Body of pancreas (tissue), 4 donors: Measurements from ENCODE around the gene HOXD4. TPM values are rescaled to one million over a fixed set of nuclear protein-coding genes. Genes with fewer than 3 reads are reported as not detected.

Experiments used
- ATAC-seq: fragments of 150-250 bp; one replicate; pipeline ENCODE4 v1.9.1; 2016
- DNase-seq, 4 donors: peaks; one replicate each; pipeline ENCODE4 v3.0.0-alpha.2; 2019
- H3K27ac ChIP-seq, 4 donors: fragments of 200-600 bp; sonication (generic); 1 replicate in 3 of 4; 2 replicates in 1 of 4; pipeline versions ENCODE4 v1.5.1 to v1.6.1; 2016 to 2019; ENCODE audit warnings: mild to moderate bottlenecking in 1 of 4, mixed read lengths in 1 of 4, moderate library complexity in 1 of 4
- H3K27me3 ChIP-seq, 2 donors: fragments of 200-600 bp; sonication (generic); one replicate each; pipeline ENCODE4 v1.6.0; 2016; ENCODE audit warnings: mild to moderate bottlenecking in 1 of 2
- H3K36me3 ChIP-seq, 2 donors: fragments of 200-600 bp; sonication (generic); replicated peaks in 1 of 2; 2 replicates each; pipeline ENCODE4 v1.5.1; 2016; ENCODE audit warnings: low read depth in 2 of 2; ENCODE audit not compliant: insufficient read depth in 1 of 2
- H3K4me1 ChIP-seq: fragments of 200-600 bp; sonication (generic); one replicate; pipeline ENCODE4 v1.6.0; 2016
- H3K4me3 ChIP-seq, 2 donors: fragments of 200-600 bp; sonication (generic); 1 replicate in 1 of 2; 2 replicates in 1 of 2; pipeline ENCODE4 v1.5.1; 2016 to 2019
- H3K9me3 ChIP-seq, 3 donors: fragments of 200-600 bp; sonication (generic); 1 replicate in 2 of 3; 2 replicates in 1 of 3; pipeline ENCODE4 v1.5.1; 2016
- POLR2A ChIP-seq, 3 donors: fragments of 450-650 bp; IDR thresholded peaks; one replicate each; pipeline ENCODE4 v1.6.1; 2016; ENCODE audit warnings: antibody characterized with exemption in 3 of 3, mild to moderate bottlenecking in 2 of 3
- WGBS, 2 donors: methylation state at CpG; one replicate each; pipeline ENCODE4 v1.1.5; 2017; 5-methylcytosine and 5-hydroxymethylcytosine counted together
- intact Hi-C: fragments of 100-400 bp; cut with DNase I; formaldehyde crosslinking; loops from one replicate; pipeline ENCODE4 v1.15.1; 2023
- total RNA-seq, 2 donors: library from RNA; depleted of rRNA; stranded (reverse); fragments of >200 nt; gene quantifications; one replicate each; pipeline ENCODE4 v1.1.0, GENCODE V29; 2016
- TF ChIP-seq, protein P1 (sequence below), 7 experiments: fragments of 450-650 bp in 4 of 7; fragments of 200-600 bp in 3 of 7; sonication (generic) in 3 of 7; IDR thresholded peaks; one replicate each; pipeline ENCODE4 v1.5.1; 2016 to 2019; ENCODE audit warnings: antibody characterized with exemption in 7 of 7

HOXD4 gene
- total RNA-seq, 2 donors from 2014 or later = 0.78 TPM; not detected in 1

DNA sequence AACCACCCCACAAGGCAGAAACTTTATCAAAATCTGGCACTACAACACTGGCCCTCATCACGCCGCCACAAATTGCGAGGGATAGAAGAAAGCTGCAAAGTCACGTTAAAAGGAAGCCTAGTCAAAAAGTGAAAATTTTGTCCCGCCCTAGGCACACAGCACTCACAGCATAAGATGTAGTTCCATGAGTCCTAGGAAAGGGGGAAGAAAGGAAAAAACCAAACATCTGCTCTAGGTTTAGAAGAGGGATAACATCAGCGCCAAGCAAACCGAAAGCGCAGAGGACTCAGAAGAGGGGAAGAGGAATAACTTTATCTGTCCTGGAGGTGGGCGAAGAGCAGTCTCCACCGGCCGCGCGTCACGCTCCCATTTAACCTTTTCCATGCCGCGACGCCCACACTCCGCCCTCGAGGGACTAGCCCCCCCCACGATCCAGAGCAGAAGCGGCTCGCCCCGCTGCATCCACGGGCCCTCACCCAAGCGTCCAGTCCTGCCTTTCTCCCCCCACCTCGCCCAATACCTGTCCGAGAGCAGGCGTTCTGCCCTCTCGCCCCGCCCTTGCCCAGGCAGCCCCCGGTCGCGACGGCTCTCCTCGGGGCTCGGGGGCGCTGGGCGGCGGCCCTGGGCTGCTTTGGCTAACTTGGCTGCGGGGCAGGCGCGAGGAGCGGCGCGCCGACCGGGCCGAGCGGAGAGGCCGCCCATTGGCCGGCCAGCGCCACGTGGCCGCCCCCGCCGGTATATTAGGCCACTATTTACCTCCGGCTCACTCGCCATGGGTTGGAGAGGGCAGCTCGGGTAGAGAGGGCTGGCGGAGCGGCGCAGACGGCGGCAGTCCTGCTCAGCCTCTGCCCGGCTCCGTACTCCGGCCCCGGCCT lies 36.8 kb downstream of the HOXD4 start, which contains the start of gene HOXD1:
Gene HOXD1 (plus strand): TSS at position 770 of the 875 bp plus-strand sequence. CDS start 134 bp downstream, outside the sequence.
- peak in 3 of 4 donors; percentile 31 to 57 (median 41) for DNase-seq
- no peaks in the 10 kb centered on the region for H3K9me3 ChIP-seq
- peak in 1 of 3 donors; percentile 21 for TF ChIP-seq POLR2A (IDR thresholded peaks at IDR 0.05)
- TF ChIP-seq, protein P1, sequence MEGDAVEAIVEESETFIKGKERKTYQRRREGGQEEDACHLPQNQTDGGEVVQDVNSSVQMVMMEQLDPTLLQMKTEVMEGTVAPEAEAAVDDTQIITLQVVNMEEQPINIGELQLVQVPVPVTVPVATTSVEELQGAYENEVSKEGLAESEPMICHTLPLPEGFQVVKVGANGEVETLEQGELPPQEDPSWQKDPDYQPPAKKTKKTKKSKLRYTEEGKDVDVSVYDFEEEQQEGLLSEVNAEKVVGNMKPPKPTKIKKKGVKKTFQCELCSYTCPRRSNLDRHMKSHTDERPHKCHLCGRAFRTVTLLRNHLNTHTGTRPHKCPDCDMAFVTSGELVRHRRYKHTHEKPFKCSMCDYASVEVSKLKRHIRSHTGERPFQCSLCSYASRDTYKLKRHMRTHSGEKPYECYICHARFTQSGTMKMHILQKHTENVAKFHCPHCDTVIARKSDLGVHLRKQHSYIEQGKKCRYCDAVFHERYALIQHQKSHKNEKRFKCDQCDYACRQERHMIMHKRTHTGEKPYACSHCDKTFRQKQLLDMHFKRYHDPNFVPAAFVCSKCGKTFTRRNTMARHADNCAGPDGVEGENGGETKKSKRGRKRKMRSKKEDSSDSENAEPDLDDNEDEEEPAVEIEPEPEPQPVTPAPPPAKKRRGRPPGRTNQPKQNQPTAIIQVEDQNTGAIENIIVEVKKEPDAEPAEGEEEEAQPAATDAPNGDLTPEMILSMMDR (IDR thresholded peaks at IDR 0.05) = no peak
- peak; percentile 76 for ATAC-seq
- intact Hi-C loops = no loop called here
- peak within 1 kb of the TSS; percentile 12 to 28 for H3K4me3 ChIP-seq
- peaks cover 2 to 34% of the 10 kb centered on the region in 2 donors for H3K27me3 ChIP-seq
- no peak within 1 kb of the TSS for H3K27ac ChIP-seq
- WGBS, 2 donors = 1 to 4% methylated on average over 17 to 51 of the region's 68 CpGs
- H3K4me1 ChIP-seq = peaks cover 34% of the 10 kb centered on the region
- H3K36me3 ChIP-seq = no peaks in the 10 kb centered on the region

DNA sequence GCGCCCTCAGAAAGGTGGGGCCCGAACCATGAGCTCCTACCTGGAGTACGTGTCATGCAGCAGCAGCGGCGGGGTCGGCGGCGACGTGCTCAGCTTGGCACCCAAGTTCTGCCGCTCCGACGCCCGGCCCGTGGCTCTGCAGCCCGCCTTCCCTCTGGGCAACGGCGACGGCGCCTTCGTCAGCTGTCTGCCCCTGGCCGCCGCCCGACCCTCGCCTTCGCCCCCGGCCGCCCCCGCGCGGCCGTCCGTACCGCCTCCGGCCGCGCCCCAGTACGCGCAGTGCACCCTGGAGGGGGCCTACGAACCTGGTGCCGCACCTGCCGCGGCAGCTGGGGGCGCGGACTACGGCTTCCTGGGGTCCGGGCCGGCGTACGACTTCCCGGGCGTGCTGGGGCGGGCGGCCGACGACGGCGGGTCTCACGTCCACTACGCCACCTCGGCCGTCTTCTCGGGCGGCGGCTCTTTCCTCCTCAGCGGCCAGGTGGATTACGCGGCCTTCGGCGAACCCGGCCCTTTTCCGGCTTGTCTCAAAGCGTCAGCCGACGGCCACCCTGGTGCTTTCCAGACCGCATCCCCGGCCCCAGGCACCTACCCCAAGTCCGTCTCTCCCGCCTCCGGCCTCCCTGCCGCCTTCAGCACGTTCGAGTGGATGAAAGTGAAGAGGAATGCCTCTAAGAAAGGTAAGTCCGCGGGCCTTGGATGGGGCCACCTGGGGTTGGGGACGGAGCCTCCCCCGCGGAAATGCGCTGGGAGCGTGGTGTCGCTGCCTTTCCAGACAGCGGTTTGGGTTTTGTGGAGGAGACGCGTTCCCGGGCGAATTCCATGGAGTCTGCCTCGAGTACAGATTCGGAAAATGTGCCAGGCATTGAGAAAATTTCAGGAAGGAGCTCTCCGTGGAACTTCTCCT lies 37.7 kb downstream of the HOXD4 start:
- Histone ChIP-seq H3K4me1 (peaks cover 34% of the 10 kb centered on the region), H3K27ac (no peak overlapping the region), H3K27me3 (peaks cover 4 to 27% of the 10 kb centered on the region in 2 donors), H3K36me3 (no peaks in the 10 kb centered on the region), H3K9me3 (no peaks in the 10 kb centered on the region), H3K4me3 (peak overlapping the region in 1 of 2 donors; percentile 12)
- 3 to 4% methylated on average over 24 to 91 of the region's 98 CpGs for WGBS, 2 donors
- TF ChIP-seq, protein P1 (IDR thresholded peaks at IDR 0.05) = no peak
- TF ChIP-seq POLR2A (IDR thresholded peaks at IDR 0.05) = no peak
- ATAC-seq (peak; percentile 16), DNase-seq (peak in 1 of 4 donors; percentile 14)
- intact Hi-C loops = no loop called here

DNA sequence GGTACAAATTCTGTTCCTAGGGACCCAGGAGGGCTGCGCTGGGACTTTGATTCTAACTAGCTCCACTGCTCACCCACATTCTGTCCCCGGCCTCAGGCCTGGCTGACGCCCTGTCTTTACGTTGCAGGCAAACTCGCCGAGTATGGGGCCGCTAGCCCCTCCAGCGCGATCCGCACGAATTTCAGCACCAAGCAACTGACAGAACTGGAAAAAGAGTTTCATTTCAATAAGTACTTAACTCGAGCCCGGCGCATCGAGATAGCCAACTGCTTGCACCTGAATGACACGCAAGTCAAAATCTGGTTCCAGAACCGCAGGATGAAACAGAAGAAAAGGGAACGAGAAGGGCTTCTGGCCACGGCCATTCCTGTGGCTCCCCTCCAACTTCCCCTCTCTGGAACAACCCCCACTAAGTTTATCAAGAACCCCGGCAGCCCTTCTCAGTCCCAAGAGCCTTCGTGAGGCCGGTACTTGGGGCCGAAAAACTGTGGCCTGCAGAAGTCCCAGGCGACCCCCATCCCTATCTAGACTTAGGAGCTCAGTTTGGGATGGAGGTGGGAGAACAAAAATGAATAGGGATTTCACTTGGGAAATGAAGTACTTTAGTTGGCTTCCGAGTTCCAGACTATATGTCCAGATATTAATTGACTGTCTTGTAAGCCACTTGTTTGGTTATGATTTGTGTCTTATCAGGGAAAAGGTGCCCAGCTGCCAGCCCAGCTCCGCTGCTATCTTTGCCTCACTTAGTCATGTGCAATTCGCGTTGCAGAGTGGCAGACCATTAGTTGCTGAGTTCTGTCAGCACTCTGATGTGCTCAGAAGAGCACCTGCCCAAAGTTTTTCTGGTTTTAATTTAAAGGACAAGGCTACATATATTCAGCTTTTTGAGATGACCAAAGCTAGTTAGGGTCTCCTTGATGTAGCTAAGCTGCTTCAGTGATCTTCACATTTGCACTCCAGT lies 38.6 kb downstream of the HOXD4 start:
- H3K27me3 ChIP-seq = peaks cover 4 to 27% of the 10 kb centered on the region in 2 donors

More for the DNA sequence above, 38.6 kb downstream of the HOXD4 start:
- peaks cover 34% of the 10 kb centered on the region for H3K4me1 ChIP-seq
- intact Hi-C loops = no loop called here
- H3K36me3 ChIP-seq = no peaks in the 10 kb centered on the region
- no peak overlapping the region for H3K4me3 ChIP-seq
- DNase-seq (no peak), ATAC-seq (no peak)
- WGBS, 2 donors = 6 to 10% methylated on average over 28 of the region's 28 CpGs
- TF ChIP-seq, protein P1 (IDR thresholded peaks at IDR 0.05) = no peak
- no peak for TF ChIP-seq POLR2A (IDR thresholded peaks at IDR 0.05)
- H3K27ac ChIP-seq = no peak overlapping the region
- no peaks in the 10 kb centered on the region for H3K9me3 ChIP-seq
